ENCODE results near the gene SERPINA12. TPM values are rescaled to one million over a fixed set of nuclear protein-coding genes. Genes with fewer than 3 reads are reported as not detected.

The SERPINA12 gene, protein sequence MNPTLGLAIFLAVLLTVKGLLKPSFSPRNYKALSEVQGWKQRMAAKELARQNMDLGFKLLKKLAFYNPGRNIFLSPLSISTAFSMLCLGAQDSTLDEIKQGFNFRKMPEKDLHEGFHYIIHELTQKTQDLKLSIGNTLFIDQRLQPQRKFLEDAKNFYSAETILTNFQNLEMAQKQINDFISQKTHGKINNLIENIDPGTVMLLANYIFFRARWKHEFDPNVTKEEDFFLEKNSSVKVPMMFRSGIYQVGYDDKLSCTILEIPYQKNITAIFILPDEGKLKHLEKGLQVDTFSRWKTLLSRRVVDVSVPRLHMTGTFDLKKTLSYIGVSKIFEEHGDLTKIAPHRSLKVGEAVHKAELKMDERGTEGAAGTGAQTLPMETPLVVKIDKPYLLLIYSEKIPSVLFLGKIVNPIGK
- not detected in 2 replicates for total RNA-seq (2021)
- long read RNA-seq: 0 reads

DNA sequence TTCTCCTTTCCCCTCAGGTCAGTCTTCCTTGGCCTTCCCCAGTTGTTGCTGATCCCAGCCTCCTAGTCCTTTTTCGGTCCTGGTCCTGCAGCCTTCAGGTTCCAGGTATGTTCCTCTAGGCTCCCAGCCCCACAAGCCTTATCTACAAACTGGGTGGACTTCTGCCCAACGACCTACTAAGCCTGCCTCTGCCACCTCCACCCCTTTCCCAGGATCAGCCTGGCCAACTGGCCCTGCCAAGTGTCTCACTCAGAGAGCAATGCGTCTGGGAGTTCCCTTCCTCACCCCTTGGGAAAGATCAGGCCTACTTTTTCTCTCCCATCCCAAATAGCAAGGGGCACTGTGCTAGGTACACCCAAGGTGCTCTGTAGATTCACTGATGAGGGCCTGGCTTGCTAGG, at the start of gene SERPINA12:
TSS of gene SERPINA12 (minus strand) at position 114 of the 400 bp plus-strand sequence. CDS start 11,072 bp downstream, outside the sequence.
- H3K23ac ChIP-seq (ENCODE audit: insufficient read length, low read depth, low read length): no peak within 1 kb of the TSS
- Mint-ChIP-seq H3K4me3 (no peak within 1 kb of the TSS), H3K36me3 (ENCODE audit: insufficient read depth in 1 of 3, low read depth in 3 of 3) (no peaks in the 10 kb centered on the region; a peak in 1 of 7 replicates), H3K27ac (no peak within 1 kb of the TSS; a peak in 1 of 7 replicates), H3K27me3 (ENCODE audit: low read depth) (peaks cover 4% of the 10 kb centered on the region; the same call in 1 of the 2 replicates), H3K9me3 (no peaks in the 10 kb centered on the region), H3K4me1 (no peaks in the 10 kb centered on the region)
- no peak within 1 kb of the TSS for H2BK15ac ChIP-seq (ENCODE audit: low read depth, low read length)
- H2BK20ac ChIP-seq (ENCODE audit: low read depth, low read length, poor library complexity, severe bottlenecking): no peak within 1 kb of the TSS
- no peaks in the 10 kb centered on the region for H3K4me1 ChIP-seq (ENCODE audit: insufficient read depth, low read length)
- H2BK5ac ChIP-seq (ENCODE audit: insufficient read length, low read length): no peak within 1 kb of the TSS
- H2BK12ac ChIP-seq (ENCODE audit: insufficient read length, low read depth, low read length): no peak within 1 kb of the TSS
- H4K91ac ChIP-seq (ENCODE audit: insufficient read length, low read depth, low read length): no peak within 1 kb of the TSS
- no peak within 1 kb of the TSS for H4K8ac ChIP-seq (replicated peaks; ENCODE audit: insufficient read length, low read depth, low read length)
- no peaks in the 10 kb centered on the region for H3K27me3 ChIP-seq (ENCODE audit: insufficient read depth, low read length)
- no peaks in the 10 kb centered on the region for H3K9me3 ChIP-seq (ENCODE audit: control insufficient read depth, low read depth, low read length)
- no peaks in the 10 kb centered on the region for H3K79me1 ChIP-seq (ENCODE audit: insufficient read depth, low read depth, low read length, poor library complexity, severe bottlenecking)
- H4K5ac ChIP-seq (ENCODE audit: insufficient read length, low read depth, low read length): no peak within 1 kb of the TSS
- no peak for DNase-seq
- WGBS (ENCODE audit: extremely low coverage, insufficient read length, low lambda C conversion rate): no CpG with 5 or more reads among the region's 3 CpGs
- TF ChIP-seq, protein P1, sequence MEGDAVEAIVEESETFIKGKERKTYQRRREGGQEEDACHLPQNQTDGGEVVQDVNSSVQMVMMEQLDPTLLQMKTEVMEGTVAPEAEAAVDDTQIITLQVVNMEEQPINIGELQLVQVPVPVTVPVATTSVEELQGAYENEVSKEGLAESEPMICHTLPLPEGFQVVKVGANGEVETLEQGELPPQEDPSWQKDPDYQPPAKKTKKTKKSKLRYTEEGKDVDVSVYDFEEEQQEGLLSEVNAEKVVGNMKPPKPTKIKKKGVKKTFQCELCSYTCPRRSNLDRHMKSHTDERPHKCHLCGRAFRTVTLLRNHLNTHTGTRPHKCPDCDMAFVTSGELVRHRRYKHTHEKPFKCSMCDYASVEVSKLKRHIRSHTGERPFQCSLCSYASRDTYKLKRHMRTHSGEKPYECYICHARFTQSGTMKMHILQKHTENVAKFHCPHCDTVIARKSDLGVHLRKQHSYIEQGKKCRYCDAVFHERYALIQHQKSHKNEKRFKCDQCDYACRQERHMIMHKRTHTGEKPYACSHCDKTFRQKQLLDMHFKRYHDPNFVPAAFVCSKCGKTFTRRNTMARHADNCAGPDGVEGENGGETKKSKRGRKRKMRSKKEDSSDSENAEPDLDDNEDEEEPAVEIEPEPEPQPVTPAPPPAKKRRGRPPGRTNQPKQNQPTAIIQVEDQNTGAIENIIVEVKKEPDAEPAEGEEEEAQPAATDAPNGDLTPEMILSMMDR (conservative IDR thresholded peaks at IDR 0.05): no peak
- no peak within 1 kb of the TSS for H3K4ac ChIP-seq (ENCODE audit: low read depth, low read length)
- H4K20me1 ChIP-seq (ENCODE audit: control insufficient read depth, insufficient read depth, insufficient read length): no peaks in the 10 kb centered on the region
- H3T11ph ChIP-seq (ENCODE audit: low read length): no peak within 1 kb of the TSS
- no peak within 1 kb of the TSS for H3K27ac ChIP-seq (ENCODE audit: insufficient read length, low read depth, low read length)
- H3K79me2 ChIP-seq (ENCODE audit: insufficient read depth, low read length): no peaks in the 10 kb centered on the region
- H3K9ac ChIP-seq (ENCODE audit: extremely low read depth, insufficient read length, low read length): no peak within 1 kb of the TSS
- no peak within 1 kb of the TSS for H2BK120ac ChIP-seq (ENCODE audit: low read depth, low read length, poor library complexity, severe bottlenecking)
- no peak within 1 kb of the TSS for H3K18ac ChIP-seq (ENCODE audit: insufficient read length, low read depth, low read length)
- no peak within 1 kb of the TSS for H3K4me2 ChIP-seq (ENCODE audit: insufficient read depth, insufficient read length, low read length)
- no peak within 1 kb of the TSS for H3K14ac ChIP-seq (ENCODE audit: insufficient read depth, low read length)
- no peaks in the 10 kb centered on the region for H3K23me2 ChIP-seq (ENCODE audit: insufficient read length, low read depth, low read length, poor library complexity, severe bottlenecking)
- H3K56ac ChIP-seq (ENCODE audit: insufficient read length, low read depth, low read length): no peak within 1 kb of the TSS
- no peak within 1 kb of the TSS for H2AFZ ChIP-seq (ENCODE audit: low read length)
- no peak within 1 kb of the TSS for H2AK5ac ChIP-seq (ENCODE audit: insufficient read length, low read length)

Data from H9 (cell line).